K562 (cell line): Measurements from ENCODE around the gene TCF23. TPM values are rescaled to one million over a fixed set of nuclear protein-coding genes. Genes with fewer than 3 reads are reported as not detected.

ENCODE experiments used
- ATAC-seq: fragments of 200-7000 bp; cut with Tn5 transposase; 3 replicates; pipeline ENCODE4 v1.9.1; 2020; ENCODE audit warnings: moderate library complexity
- BruUV-seq: library from RNA; stranded (reverse); fragments of 400-500 nt; replicated peaks from 2 replicates; lab custom pipeline; 2021; lab: Mats Ljungman, UMichigan
- CTCF ChIA-PET: fragments of 300-600 bp; formaldehyde crosslinking; extraction: SDS; loops from one replicate; lab custom pipeline; 2021; ENCODE audit warnings: low intra/inter-chr PET ratio; lab: Yijun Ruan, JAX
- POLR2A ChIA-PET: fragments of 300-600, 350-650 bp; sonication (Branson Sonifier 250); formaldehyde crosslinking; extraction: SDS; loops from one replicate; lab custom pipeline; 2021; ENCODE audit warnings: antibody characterized with exemption, inconsistent platforms; lab: Yijun Ruan, JAX
- DNase-seq, 4 experiments: peaks; one replicate each; pipeline versions ENCODE4 v3.0.0 to v3.0.0-alpha.2; 2011 to 2018; ENCODE audit warnings: low spot score in 3 of 4, mixed read lengths in 3 of 4; ENCODE audit errors: extremely low read depth in 1 of 4
- FAIRE-seq: peaks from 2 replicates; lab custom pipeline; 2011; peaks lifted over from hg19 to GRCh38; lab: Jason Lieb, UNC
- H2AFZ ChIP-seq: 2 replicates; pipeline ENCODE4 v1.6.0; 2011; ENCODE audit warnings: low read depth, low read length, control low read depth, inconsistent platforms
- H3K27ac ChIP-seq: fragments of 200-600 bp; 3 replicates; pipeline ENCODE4 v1.8.0; 2011; ENCODE audit warnings: low read depth, mild to moderate bottlenecking, control low read depth, inconsistent platforms, low read length, moderate library complexity, mixed read lengths; ENCODE audit errors: extremely low read depth
- H3K27me3 ChIP-seq, 2 experiments: fragments of 300-600 bp in 1 of 2; 2 replicates in 1 of 2; 3 replicates in 1 of 2; pipeline versions ENCODE4 v1.6.0 to v1.8.0; 2011; ENCODE audit warnings: inconsistent platforms in 2 of 2, low read length in 2 of 2, mild to moderate bottlenecking in 1 of 2, mixed read lengths in 1 of 2, moderate library complexity in 1 of 2; ENCODE audit not compliant: control insufficient read depth in 2 of 2, insufficient read depth in 2 of 2
- H3K36me3 ChIP-seq: fragments of 300-600 bp; 3 replicates; pipeline ENCODE4 v1.8.0; 2011; ENCODE audit warnings: mild to moderate bottlenecking, low read length, inconsistent platforms; ENCODE audit not compliant: control insufficient read depth, insufficient read depth
- H3K4me1 ChIP-seq, 2 experiments: fragments of 200-600 bp in 1 of 2; replicated peaks in 1 of 2; 2 replicates in 1 of 2; 3 replicates in 1 of 2; pipeline versions ENCODE4 v1.5.1 to v1.8.0; 2011; ENCODE audit warnings: inconsistent platforms in 2 of 2, low read length in 2 of 2, mild to moderate bottlenecking in 1 of 2, mixed read lengths in 1 of 2, moderate library complexity in 1 of 2; ENCODE audit not compliant: control insufficient read depth in 2 of 2, insufficient read depth in 2 of 2
- H3K4me2 ChIP-seq: 2 replicates; pipeline ENCODE4 v1.6.1; 2011; ENCODE audit warnings: low read length, control low read depth, inconsistent platforms, mixed read lengths; ENCODE audit not compliant: insufficient read depth
- H3K4me3 ChIP-seq: fragments of 200-600 bp; sonication (generic), shearing (Covaris generic); 2 replicates; pipeline ENCODE4 v1.5.1; 2016; ENCODE audit warnings: control low read depth, inconsistent platforms
- H3K79me2 ChIP-seq: fragments of 200-600 bp; 3 replicates; pipeline ENCODE4 v1.8.0; 2011; ENCODE audit warnings: low read length, inconsistent platforms; ENCODE audit not compliant: control insufficient read depth, insufficient read depth
- H3K9ac ChIP-seq, 2 experiments: 2 replicates each; pipeline versions ENCODE4 v1.6.0 to v1.6.1; 2011; ENCODE audit warnings: low read depth in 2 of 2, low read length in 2 of 2, control low read depth in 1 of 2, inconsistent platforms in 1 of 2, mild to moderate bottlenecking in 1 of 2, mixed read lengths in 1 of 2; ENCODE audit not compliant: insufficient read depth in 1 of 2
- H3K9me1 ChIP-seq: one replicate; pipeline ENCODE4 v1.6.0; 2011; ENCODE audit warnings: inconsistent platforms, mild to moderate bottlenecking, low read length, moderate library complexity; ENCODE audit not compliant: control insufficient read depth, insufficient read depth
- H3K9me3 ChIP-seq: replicated peaks from 2 replicates; pipeline ENCODE4 v1.5.1; 2011; ENCODE audit warnings: low read depth, low read length, inconsistent platforms; ENCODE audit not compliant: control insufficient read depth, insufficient read depth
- H4K20me1 ChIP-seq: replicated peaks from 2 replicates; pipeline ENCODE4 v1.6.1; 2011; ENCODE audit warnings: low read length, inconsistent platforms, mixed read lengths; ENCODE audit not compliant: control insufficient read depth, insufficient read depth
- ARID2 ChIP-seq: fragments of 450-650 bp; IDR thresholded peaks from 2 replicates; pipeline ENCODE4 v1.6.1; 2017; ENCODE audit warnings: antibody characterized with exemption, mild to moderate bottlenecking
- BCOR ChIP-seq: fragments of 450-650 bp; IDR thresholded peaks from 2 replicates; pipeline ENCODE4 v1.6.1; 2016
- CEBPG ChIP-seq, 3 experiments: fragments of 200-800 bp in 1 of 3; sonication (Bioruptor generic) in 1 of 3; sonication (generic) in 1 of 3; formaldehyde crosslinking in 1 of 3; IDR thresholded peaks in 2 of 3; conservative IDR thresholded peaks in 1 of 3; 2 replicates each; pipeline versions ENCODE4 v1.6.1 to v1.8.0; 2016 to 2022; ENCODE audit warnings: missing compliant biosample characterization in 2 of 3, missing genetic modification characterization in 2 of 3, mild to moderate bottlenecking in 1 of 3, missing genetic modification reagents in 1 of 3
- EP400 ChIP-seq: fragments of 450-650 bp; IDR thresholded peaks from 2 replicates; pipeline ENCODE4 v1.6.1; 2017; ENCODE audit warnings: antibody characterized with exemption, mild to moderate bottlenecking, moderate library complexity
- FOXA1 ChIP-seq: fragments of 450-650 bp; IDR thresholded peaks from 2 replicates; pipeline ENCODE4 v1.6.1; 2016; ENCODE audit warnings: mild to moderate bottlenecking, borderline replicate concordance
- GABPA ChIP-seq: fragments of 200-800 bp; sonication (Bioruptor generic); conservative IDR thresholded peaks from 2 replicates; pipeline ENCODE4 v1.6.1; 2016; ENCODE audit warnings: low read depth, missing genetic modification characterization, missing compliant biosample characterization
- MITF ChIP-seq: IDR thresholded peaks from 2 replicates; pipeline ENCODE4 v1.6.1; 2014; ENCODE audit warnings: antibody characterized with exemption
- MNT ChIP-seq, 2 experiments: fragments of 450-650 bp; conservative IDR thresholded peaks; 2 replicates each; pipeline ENCODE4 v1.6.1; 2017; ENCODE audit warnings: mild to moderate bottlenecking in 2 of 2, moderate library complexity in 2 of 2
- NCOA1 ChIP-seq: fragments of 450-650 bp; IDR thresholded peaks from 2 replicates; pipeline ENCODE4 v1.6.1; 2016; ENCODE audit warnings: low read depth
- U2AF2 ChIP-seq: fragments of 200-400 bp; formaldehyde crosslinking; optimal IDR thresholded peaks from 2 replicates; pipeline ENCODE3; 2017; ENCODE audit warnings: low read depth, mild to moderate bottlenecking, low read length
- ZBTB1 ChIP-seq: sonication (generic); formaldehyde crosslinking; IDR thresholded peaks from 2 replicates; pipeline ENCODE4 v1.8.1; 2023; ENCODE audit warnings: missing genetic modification reagents, low read depth, mild to moderate bottlenecking, borderline replicate concordance
- ZBTB11 ChIP-seq, 3 experiments: fragments of 200-800 bp in 1 of 3; fragments of 250-450 bp in 1 of 3; fragments of 450-650 bp in 1 of 3; sonication (Bioruptor Pico) in 1 of 3; sonication (Bioruptor generic) in 1 of 3; formaldehyde crosslinking in 1 of 3; IDR thresholded peaks; 2 replicates each; pipeline versions ENCODE4 v1.6.1 to v1.8.0; 2016 to 2022; ENCODE audit warnings: mild to moderate bottlenecking in 2 of 3, missing genetic modification characterization in 2 of 3, missing compliant biosample characterization in 1 of 3, moderate library complexity in 1 of 3
- ZFP36 ChIP-seq: fragments of 150-350 bp; IDR thresholded peaks from 2 replicates; pipeline ENCODE4 v1.6.1; 2018; ENCODE audit warnings: low read length, low read depth; ENCODE audit not compliant: partially characterized antibody
- ZNF561 ChIP-seq: fragments of 450-650 bp; formaldehyde crosslinking; conservative IDR thresholded peaks from 2 replicates; pipeline ENCODE4 v1.4.0; 2020; ENCODE audit warnings: mild to moderate bottlenecking, moderate library complexity
- WGBS: fragments of 100-300 bp; shearing (Covaris generic); methylation state at CpG from one replicate; pipeline ENCODE4 v1.1.6; 2016; ENCODE audit warnings: low coverage, mixed read lengths; ENCODE audit not compliant: insufficient coverage; ENCODE audit errors: missing lambda C conversion rate; 5-methylcytosine and 5-hydroxymethylcytosine counted together
- in situ Hi-C: fragments of 300-500 bp; cut with MboI; formaldehyde crosslinking; loops from 4 replicates; pipeline ENCODE4 v1.15.0; 2018; ENCODE audit warnings: inconsistent platforms, mixed read lengths
- intact Hi-C: fragments of 100-400 bp; cut with micrococcal nuclease; formaldehyde crosslinking; loops from 2 replicates; pipeline ENCODE4 v1.14.2; 2022
- polyA plus RNA-seq, 8 experiments: library from polyadenylated mRNA; depleted of rRNA in 4 of 8; stranded (reverse) in 5 of 8; unstranded in 3 of 8; fragments of >200 nt; fragmentation: Nextera tagmentation in 2 of 8; fragmentation: Illumina TruSeq in 1 of 8; extraction: Ambion mirVana in 2 of 8; extraction: Trizol in 1 of 8; gene quantifications; 2 replicates each; pipeline versions ENCODE4 v1.2.1 to v1.2.3, GENCODE V29; 2011 to 2014; ENCODE audit warnings: inconsistent platforms in 1 of 8, missing spikeins in 1 of 8
- total RNA-seq, 7 experiments: library from RNA; depleted of rRNA in 6 of 7; stranded (reverse); fragments of >200 nt in 6 of 7; fragmentation: Illumina TruSeq in 2 of 7; extraction: Trizol in 2 of 7; gene quantifications; 2 replicates each; pipeline versions ENCODE4 v1.2.1 to v1.2.3, GENCODE V29; 2011 to 2021; ENCODE audit warnings: low replicate concordance in 1 of 7

TCF23 gene
- total and polyA plus RNA-seq, 9 of the 15 experiments (the other 6 are each of a cell fraction or from before 2014, with no cell fraction given) = 0.07 TPM; not detected in 8

GRCh38 chr2:27138111-27138510, 10.7 kb upstream of the TCF23 start (continued):
- TF ChIP-seq EP400 (no peak), BCOR (no peak), ZBTB1 (CRISPR knock-in tag) (no peak), ZNF561 (no peak)

- POLR2A ChIA-PET = interaction anchor here (0.6 to 1.4 kb wide), 3 partner anchors 10 to 42 kb away, joined by 3 to 5 read pairs (median 5); no protein-coding TSS in a partner anchor
- Histone ChIP-seq H3K36me3 (no peaks in the 10 kb centered on the region), H3K9me1 (no peaks in the 10 kb centered on the region), H3K27ac (no peak within 1 kb of the TSS), H3K79me2 (peaks cover 2% of the 10 kb centered on the region), H3K4me3 (no peak within 1 kb of the TSS), H3K27me3 (no peaks in the 10 kb centered on the region), H3K4me2 (no peak within 1 kb of the TSS), H4K20me1 (no peaks in the 10 kb centered on the region), H3K4me1 (peaks cover 5 to 13% of the 10 kb centered on the region in 2 experiments; a peak in 4 of 5 replicates), H2AFZ (no peak within 1 kb of the TSS), H3K9ac (no peak within 1 kb of the TSS), H3K9me3 (peaks cover 3% of the 10 kb centered on the region)
- DNase-seq = no peak
- no TSS peak for BruUV-seq
- FAIRE-seq = no peak
- ATAC-seq = no peak
- intact Hi-C loops (no loop called here), in situ Hi-C loops (no loop called here)
- WGBS = 9% methylated on average over 4 of the region's 4 CpGs
- CTCF ChIA-PET = no interaction called here
- TF ChIP-seq CEBPG (CRISPR knock-in tag; IDR thresholded peaks at IDR 0.05) = no peak
- no peak for TF ChIP-seq CEBPG (tag; conservative IDR thresholded peaks at IDR 0.05 in 1 of 2, IDR thresholded peaks at IDR 0.05 in 1 of 2)
- no peak for TF ChIP-seq GABPA
- TF ChIP-seq ZBTB11 (CRISPR knock-in tag; IDR thresholded peaks at IDR 0.05) = no peak
- TF ChIP-seq MNT (conservative IDR thresholded peaks at IDR 0.05) = no peak
- TF ChIP-seq ZFP36 = no peak
- no peak for TF ChIP-seq ARID2
- no peak for TF ChIP-seq NCOA1
- TF ChIP-seq MITF = no peak
- no peak for TF ChIP-seq U2AF2
- TF ChIP-seq FOXA1 = no peak
Observed at GRCh38 chr2:27139310-27139709, 9.5 kb upstream of the TCF23 start, which contains the start of gene PRR30. Gene PRR30, minus strand, starts transcription at chr2:27139410. Its CDS starts 1,081 bp downstream, at chr2:27138329.
